SH-SY5Y (cell line): ENCODE results near the gene PCGF1.

Experiments used
- GATA2 ChIP-seq: IDR thresholded peaks from 2 replicates; pipeline ENCODE4 v1.6.1; 2011; ENCODE audit warnings: mild to moderate bottlenecking, low read depth, low read length
- GATA3 ChIP-seq: IDR thresholded peaks from 2 replicates; pipeline ENCODE4 v1.6.1; 2011; ENCODE audit warnings: low read depth, mild to moderate bottlenecking, low read length, moderate library complexity

PCGF1 gene

DNA sequence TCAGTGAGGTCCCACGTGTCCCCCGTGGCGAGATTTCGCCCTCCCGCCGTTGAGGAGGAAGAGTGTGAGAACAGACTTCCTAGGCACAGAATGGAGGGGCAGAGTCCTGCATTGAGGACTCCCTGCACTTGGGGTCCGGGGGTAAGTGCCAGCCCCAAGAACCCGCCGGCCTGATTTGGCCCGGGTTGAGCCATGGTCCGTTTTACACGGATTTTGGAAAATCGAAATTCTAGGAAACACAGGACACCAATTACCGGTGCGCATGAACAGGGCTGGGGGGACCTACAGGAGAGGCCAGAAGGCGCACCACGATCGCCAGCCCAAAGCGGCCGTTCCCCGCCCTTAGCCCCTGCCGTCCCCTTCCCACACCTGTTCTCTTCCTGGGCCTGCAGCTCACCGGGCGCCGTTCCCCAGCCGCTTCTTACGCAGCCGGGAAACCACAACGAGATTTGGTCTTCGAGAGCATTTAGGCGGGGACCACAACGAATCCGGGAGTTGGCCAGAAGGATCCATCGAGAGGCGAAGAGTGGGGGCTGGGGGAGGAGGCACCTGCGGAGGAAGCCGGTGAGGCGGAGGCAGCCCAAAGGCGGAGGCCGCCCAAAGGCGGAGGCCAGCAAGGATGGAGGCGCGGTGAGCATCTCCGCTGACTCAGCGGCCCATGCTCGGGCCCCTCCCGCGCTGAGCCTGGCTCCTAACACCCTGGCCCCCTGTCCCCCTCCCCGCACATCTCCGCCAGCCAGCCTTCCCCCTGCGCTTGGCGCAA lies 6.3 kb upstream of the PCGF1 start:
- TF ChIP-seq GATA3 (no peak), GATA2 (no peak)

GRCh38 chr2:74512744-74513604 lies 5.5 kb upstream of the PCGF1 start:
- TF ChIP-seq GATA2 (peak; percentile 40), GATA3 (no peak)

DNA sequence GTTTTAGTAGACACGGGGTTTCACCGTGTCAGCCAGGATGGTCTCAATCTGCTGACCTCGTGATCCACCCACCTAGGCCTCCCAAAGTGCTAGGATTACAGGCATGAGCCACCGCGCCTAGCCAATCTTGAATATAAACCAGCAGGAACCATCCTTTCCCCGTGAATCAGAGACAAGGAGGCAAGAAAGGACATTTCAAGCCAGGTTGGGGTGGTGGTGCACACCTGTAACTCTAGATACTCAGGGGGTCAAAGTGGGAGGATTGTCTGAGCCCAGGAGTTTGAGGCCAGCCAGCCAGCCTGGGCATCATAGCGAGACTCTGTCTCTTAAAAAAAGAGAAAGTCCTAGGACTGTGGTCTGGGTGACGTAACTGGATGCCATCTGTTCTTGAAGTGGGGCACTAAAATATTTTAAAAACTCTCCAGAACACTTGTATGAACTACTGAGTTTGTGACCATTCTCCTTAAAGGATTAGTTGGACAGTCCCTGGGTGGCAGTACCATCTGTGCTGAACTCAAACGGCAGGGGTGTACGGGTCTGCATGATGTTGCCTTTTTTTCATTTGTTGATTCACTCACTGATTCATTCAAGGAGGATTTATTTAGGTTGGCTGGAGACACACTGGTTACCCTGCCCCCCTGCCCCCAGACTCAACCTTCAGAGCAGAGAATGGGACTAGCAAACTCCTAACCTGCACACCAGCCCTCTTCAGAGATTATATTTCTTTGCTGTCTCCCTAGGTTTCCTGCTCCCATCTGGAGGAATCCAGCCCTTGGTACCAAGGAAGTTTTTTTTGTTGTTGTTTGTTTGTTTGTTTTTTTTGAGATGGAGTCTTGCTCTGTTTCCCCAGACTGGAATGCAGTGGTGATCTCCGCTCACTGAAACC lies 3.9 kb upstream of the PCGF1 start:
- no peak for TF ChIP-seq GATA2
- no peak for TF ChIP-seq GATA3

DNA sequence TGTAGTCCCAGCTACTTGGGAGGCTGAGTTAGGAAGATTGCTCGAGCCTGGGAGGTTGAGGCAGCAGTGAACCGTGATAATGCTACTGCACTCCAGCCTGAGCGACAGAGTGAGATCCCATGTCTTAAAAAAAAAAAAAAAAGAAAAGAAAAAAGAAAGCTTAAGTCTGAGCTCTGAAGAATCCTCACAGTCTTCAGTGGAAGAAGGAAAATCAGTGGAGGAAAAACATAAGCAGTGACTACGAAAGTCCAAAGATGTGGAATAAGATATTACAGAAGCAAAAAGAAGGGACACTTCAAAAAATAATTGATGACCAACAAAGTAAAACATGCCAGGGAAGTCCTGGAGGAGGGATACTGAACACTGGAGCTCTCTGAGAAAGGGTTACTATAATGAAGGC lies 2.8 kb upstream of the PCGF1 start:
- TF ChIP-seq GATA2 (no peak), GATA3 (no peak)

DNA sequence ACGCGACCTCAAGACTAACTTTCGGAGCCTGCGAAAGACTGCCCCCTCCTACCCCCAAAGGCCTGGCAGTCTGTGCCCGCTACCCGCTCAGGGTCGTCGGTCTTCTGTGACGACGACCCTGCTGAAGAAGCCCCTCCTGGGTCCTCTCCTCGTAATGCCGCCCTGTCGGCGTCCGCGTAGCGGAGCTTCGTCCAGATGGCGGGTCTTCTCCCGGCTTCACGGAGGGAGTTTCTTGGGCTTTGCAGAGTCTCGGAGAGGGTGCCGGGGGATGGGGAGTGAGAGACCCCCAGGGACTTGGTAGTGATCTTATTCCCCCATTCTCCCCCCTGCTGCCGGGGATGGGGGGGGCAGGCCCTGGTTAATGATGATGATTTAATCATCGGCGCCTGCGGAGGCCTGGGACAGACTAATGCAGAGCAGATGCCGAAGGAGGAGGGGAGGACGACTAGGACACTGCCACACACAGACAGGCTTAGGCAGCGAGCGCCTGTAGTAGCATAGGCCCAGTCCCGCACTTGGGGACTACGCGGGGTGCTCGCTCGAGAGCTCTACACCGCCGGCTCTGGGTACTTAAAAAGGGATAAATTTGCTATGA lies 528 bp upstream of the PCGF1 start:
- TF ChIP-seq GATA3, result no peak
- no peak; the same call in 1 of the 2 replicates for TF ChIP-seq GATA2

DNA sequence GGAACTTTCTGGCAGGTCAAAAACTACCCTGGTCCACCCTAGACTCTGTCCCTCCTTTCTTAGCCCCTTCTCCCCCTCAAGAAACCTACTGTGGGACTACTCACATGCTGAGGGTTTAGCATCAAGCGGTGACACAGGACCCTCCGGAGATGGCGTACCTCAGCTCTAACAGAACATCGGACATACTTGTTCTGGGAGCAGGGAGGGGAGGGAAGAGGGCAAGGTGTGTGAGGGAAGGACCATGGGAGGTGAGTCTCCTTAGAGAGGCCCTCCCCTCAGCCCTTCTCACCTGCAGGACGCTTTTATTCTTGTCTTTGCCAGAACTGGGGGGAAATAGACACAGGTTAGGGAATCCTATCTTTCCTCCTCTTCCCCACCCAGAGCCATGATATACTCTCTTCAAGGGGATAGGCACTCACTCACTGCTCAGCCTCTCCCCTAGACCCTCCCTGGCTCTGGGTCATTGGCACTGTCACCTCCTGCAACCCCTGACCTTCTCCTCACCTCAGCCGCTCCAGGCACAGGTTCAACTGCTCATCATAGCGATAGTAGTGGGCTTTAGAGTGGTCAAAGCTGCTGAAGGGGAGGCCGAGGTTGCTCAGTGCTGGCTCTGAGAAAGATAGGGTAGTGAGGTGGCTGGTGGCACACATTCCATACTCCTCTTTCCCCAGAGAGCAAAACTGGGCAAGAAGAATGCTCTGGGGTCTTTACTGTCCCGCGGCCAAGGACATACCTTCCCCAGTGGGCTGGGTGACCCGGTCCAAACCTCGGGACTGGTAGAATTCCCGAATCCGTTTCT lies 1.8 kb downstream of the PCGF1 start:
- TF ChIP-seq GATA2 (no peak), GATA3 (no peak)

DNA sequence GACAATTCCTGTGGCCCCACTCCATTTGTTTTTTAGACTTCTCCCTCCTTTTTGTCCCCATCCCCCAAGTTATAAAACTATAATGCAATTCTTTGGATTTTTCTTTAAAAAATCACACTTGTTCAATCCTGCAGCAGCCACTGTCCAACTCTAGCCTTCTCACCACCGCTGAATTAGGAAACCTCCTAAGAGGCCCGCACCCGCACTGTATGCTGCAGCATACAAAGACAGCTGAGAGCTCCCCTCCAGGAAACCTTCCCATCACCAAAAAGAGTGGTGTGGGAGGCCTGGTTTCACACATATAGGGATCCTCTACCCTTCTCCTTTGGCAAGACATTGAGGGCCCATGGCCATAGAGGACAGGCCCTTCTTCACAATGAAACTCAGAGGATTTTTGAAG lies 2.9 kb downstream of the PCGF1 start:
- no peak for TF ChIP-seq GATA3
- TF ChIP-seq GATA2, result no peak

DNA sequence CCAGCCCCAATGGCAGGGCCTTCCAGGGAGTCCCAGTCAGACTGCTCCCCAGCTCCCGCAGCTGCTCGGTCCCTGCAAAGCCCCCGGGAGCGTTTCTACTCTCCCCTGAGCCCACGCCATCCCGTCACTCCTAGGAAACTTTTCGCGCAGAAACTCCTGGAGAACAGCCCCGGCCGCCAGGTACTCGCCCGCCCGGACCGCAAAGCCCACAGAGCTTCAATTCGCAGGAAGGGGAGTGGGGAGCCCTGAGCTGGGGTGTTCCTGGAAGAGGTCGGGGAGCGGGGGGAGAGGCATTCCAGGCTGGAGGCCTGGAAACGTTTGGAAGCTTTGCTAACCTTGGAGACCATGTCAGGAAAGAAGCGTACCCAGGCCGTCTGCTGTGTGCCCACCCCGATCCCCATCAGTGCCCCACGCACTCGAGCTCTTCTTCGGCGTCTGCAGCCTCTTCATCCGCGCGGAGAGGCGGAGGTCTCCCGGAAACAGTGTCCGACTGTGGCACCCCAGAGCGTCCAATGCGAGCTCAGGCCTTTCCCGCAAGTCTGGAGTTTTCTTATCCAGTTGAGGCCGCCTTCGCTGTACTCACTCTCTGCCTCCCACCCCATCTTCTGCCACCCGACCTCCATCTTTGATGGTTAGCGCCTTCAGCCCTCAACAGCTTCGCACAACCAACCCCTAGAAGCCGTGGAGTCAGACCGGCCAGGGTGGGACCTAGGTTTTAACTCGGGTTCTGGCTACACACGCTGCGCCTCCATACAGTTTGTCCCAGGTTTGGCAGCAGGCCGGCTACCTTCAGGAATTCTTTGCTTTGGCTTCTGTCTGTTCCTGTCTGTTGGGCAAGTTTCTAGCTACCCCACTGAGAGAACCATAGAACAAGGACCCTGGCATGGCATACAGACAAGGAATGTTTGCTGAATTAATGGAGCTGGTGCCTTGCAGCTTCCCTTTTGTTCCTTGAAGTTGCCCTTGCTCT lies 3.7 kb downstream of the PCGF1 start:
- no peak for TF ChIP-seq GATA3

DNA sequence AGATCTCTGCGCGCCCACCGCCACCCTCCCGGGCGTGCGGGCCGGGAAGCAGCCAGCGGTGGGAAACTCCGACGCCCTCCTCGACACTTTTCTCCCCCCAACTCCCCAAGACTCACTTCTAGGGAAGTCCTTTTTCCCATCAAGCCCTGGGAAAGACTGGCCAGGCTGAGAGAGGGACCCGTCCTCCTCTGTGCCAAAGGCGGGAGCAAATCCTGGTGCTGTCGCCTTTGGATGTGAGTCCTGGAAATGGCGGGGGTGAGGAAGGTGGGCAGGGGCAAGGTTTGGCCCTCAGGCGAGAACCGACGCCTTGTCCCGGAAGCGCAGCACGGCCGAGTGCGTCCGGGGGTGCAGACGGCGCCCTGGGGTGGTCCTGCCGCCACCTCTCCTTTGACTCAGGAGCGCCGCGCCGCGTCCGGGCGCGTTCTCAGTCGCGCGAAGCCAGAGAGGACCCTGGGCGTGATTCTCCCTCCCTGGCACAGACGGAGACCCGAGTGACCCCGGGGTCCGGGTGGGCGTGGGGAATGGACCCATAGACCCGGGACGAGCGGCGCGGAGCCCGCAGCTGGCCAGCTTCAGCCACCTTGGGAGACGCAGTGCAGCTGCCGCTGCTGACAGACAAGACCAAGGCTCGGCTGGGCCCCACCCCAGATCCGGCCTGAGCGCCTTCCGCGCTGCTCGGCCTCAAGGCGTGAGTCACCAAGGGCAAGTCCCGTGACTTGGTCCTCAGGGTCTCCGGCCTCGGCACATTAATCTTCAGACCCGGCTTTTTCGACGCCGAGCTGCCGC lies 4.6 kb downstream of the PCGF1 start:
- TF ChIP-seq GATA2 (no peak), GATA3 (no peak)

DNA sequence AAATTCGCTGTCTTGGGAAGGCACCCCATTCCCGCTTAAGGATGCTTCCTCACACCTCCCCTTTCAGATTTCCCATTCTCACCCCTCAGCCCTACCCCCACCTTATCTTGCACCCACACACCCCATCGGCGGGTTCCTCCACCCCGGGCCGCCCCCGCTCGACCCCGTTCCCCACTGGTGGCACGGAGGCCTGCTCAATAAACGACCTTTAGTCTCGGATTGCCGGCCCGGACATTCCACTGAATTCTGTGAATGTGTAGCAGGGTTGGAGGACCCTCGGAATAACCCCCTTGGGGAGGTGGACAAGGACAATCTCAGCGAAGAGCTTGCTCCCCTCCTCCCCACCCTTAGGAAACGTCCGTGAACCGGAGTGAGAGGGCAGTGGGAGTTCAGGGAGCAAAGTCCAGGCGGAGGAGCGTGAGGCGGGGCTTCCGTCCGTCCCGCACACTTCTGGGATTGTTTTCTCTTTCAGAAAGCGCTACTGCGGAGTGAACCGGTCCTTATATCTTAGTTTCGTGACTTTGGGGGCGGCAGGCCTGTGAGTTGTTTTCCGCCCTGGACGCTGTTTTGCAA lies 5.3 kb downstream of the PCGF1 start:
- TF ChIP-seq GATA3 (no peak), GATA2 (no peak)

DNA sequence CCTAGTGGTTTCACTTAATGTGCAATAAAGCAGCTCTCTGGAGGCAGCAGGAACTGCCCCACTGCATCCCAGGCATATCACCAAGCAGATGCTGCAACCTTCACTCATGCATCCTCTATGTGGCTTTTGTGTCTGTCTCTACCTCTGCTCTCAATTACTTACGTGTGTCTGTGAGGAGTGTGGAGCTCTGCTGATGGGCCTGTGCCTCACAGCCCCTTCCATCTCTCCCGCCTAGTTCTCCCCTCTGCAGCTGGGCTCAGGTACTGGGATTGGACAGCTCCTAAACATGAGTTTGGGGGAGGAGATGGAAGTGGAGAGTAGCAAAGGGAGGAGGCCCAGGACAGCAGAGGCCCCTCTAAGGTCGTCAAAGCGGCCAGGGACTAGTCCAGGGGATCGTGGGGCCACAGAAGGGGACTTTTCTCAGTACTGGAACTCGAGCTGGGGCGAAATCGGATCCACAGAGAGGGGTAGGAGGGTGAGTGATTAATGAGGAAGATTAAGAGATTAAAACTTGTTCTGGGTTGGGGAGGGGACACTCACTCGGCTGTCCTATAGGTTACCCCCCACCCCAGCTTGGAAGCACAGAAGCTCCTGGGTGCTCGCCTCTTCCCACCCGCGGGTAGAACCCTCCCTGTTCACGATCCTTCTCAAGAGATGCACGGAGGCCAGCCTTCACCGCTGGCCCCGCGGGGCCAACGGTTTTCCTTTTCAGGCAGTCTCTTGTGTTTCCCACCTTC lies 6.0 kb downstream of the PCGF1 start:
- TF ChIP-seq GATA2 (no peak), GATA3 (no peak)

DNA sequence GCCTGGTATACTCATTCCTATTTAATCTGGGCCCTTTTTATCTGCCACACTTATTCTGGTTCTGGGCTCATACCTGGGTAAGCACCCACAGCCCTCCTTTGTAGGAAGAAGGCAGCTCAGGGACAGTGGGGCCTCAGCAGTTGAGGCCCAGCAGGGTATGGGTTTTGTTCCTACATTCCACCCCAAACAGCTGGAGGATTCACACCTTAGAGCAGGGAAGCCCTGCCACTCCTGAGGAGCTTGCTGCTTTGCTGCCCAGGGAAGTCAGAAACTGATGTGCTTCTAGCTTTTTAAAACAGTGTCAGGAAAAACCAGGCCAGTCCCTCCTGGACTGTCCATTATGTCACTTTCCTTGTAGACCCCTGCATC lies 6.9 kb downstream of the PCGF1 start:
- no peak for TF ChIP-seq GATA2
- TF ChIP-seq GATA3, result no peak
